GM21360 (cell line): ENCODE data around the gene PRMT3.
A peak's percentile ranks its signal among the peaks of the same experiment; 100 is the strongest.
"Not testable (repeated sequence)": the region's sequence is repeated elsewhere in the genome, so short reads cannot be mapped to it uniquely, and the experiment has no call there.

Experiments used
- ATAC-seq: cut with Tn5 transposase; IDR thresholded peaks from one replicate; pipeline ENCODE4 v1.9.1; 2021; ENCODE audit warnings: mild to moderate bottlenecking, moderate library complexity; ENCODE audit not compliant: unreplicated experiment

The PRMT3 gene

GRCh38 chr11:20373568-20374209 lies 13.8 kb upstream of the PRMT3 start:
- no peak for ATAC-seq

- ATAC-seq = no peak
Measured at GRCh38 chr11:20374741-20375300, 12.7 kb upstream of the PRMT3 start.

- no peak for ATAC-seq
Measured at GRCh38 chr11:20376162-20376730, 11.3 kb upstream of the PRMT3 start.

GRCh38 chr11:20385996-20386395 lies 1.5 kb upstream of the PRMT3 start:
- not testable (repeated sequence) for ATAC-seq

- ATAC-seq = peak; percentile 17
Measured at GRCh38 chr11:20388096-20389055, 860 bp downstream of the PRMT3 start.

GRCh38 chr11:20397281-20397680 lies 9.8 kb downstream of the PRMT3 start:
- peak; percentile 95 for ATAC-seq

GRCh38 chr11:20399498-20399897 lies 12.0 kb downstream of the PRMT3 start:
- no peak for ATAC-seq

GRCh38 chr11:20403059-20403458 lies 15.5 kb downstream of the PRMT3 start:
- ATAC-seq = no peak

GRCh38 chr11:20406484-20406883 lies 19.0 kb downstream of the PRMT3 start:
- ATAC-seq = no peak

GRCh38 chr11:20407344-20407743 lies 19.8 kb downstream of the PRMT3 start:
- no peak for ATAC-seq

GRCh38 chr11:20415432-20415831 lies 27.9 kb downstream of the PRMT3 start:
- ATAC-seq = no peak

GRCh38 chr11:20417771-20418170 lies 30.3 kb downstream of the PRMT3 start:
- ATAC-seq = no peak

- no peak for ATAC-seq
Measured at GRCh38 chr11:20421946-20422345, 34.4 kb downstream of the PRMT3 start.

- no peak for ATAC-seq
Measured at GRCh38 chr11:20429216-20429615, 41.7 kb downstream of the PRMT3 start.

- no peak for ATAC-seq
Measured at GRCh38 chr11:20438637-20439036, 51.1 kb downstream of the PRMT3 start.

- ATAC-seq = no peak
Measured at GRCh38 chr11:20443596-20443995, 56.1 kb downstream of the PRMT3 start.

GRCh38 chr11:20444535-20444934 lies 57.0 kb downstream of the PRMT3 start:
- no peak for ATAC-seq

GRCh38 chr11:20448834-20449233 lies 61.3 kb downstream of the PRMT3 start:
- ATAC-seq = no peak

- no peak for ATAC-seq
Measured at GRCh38 chr11:20450829-20451228, 63.3 kb downstream of the PRMT3 start.

- ATAC-seq = no peak
Measured at GRCh38 chr11:20451568-20451967, 64.1 kb downstream of the PRMT3 start.

- no peak for ATAC-seq
Measured at GRCh38 chr11:20452585-20452984, 65.1 kb downstream of the PRMT3 start.
